Measurements from ENCODE around the gene RALGPS1. TPM values are rescaled to one million over a fixed set of nuclear protein-coding genes. Genes with fewer than 3 reads are reported as not detected.
"Not testable (repeated sequence)": the region's sequence is repeated elsewhere in the genome, so short reads cannot be mapped to it uniquely, and the experiment has no call there.

The RALGPS1 gene
- total RNA-seq, 4 donors from 2014 or later, result 2.2 to 10.3 (median 5.4) TPM

GRCh38 chr9:127014910-127015540 lies 100.4 kb downstream of the RALGPS1 start:
- in situ Hi-C loops (cut with MboI; ENCODE audit: low sequenced_read_pairs in 4 of 4) (no loop called here), intact Hi-C loops (cut with DNase I; ENCODE audit: low total_unique reads) (no loop called here)
- no peaks in the 10 kb centered on the region for H3K9me3 ChIP-seq
- no peaks in the 10 kb centered on the region for H3K36me3 ChIP-seq
- H3K4me1 ChIP-seq, result no peaks in the 10 kb centered on the region
- ATAC-seq (no peak), DNase-seq (no peak)
- no peak overlapping the region for H3K27ac ChIP-seq
- H3K27me3 ChIP-seq, result no peaks in the 10 kb centered on the region
- TF ChIP-seq, protein P1, sequence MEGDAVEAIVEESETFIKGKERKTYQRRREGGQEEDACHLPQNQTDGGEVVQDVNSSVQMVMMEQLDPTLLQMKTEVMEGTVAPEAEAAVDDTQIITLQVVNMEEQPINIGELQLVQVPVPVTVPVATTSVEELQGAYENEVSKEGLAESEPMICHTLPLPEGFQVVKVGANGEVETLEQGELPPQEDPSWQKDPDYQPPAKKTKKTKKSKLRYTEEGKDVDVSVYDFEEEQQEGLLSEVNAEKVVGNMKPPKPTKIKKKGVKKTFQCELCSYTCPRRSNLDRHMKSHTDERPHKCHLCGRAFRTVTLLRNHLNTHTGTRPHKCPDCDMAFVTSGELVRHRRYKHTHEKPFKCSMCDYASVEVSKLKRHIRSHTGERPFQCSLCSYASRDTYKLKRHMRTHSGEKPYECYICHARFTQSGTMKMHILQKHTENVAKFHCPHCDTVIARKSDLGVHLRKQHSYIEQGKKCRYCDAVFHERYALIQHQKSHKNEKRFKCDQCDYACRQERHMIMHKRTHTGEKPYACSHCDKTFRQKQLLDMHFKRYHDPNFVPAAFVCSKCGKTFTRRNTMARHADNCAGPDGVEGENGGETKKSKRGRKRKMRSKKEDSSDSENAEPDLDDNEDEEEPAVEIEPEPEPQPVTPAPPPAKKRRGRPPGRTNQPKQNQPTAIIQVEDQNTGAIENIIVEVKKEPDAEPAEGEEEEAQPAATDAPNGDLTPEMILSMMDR (IDR thresholded peaks at IDR 0.05 in 4 of 5, conservative IDR thresholded peaks at IDR 0.05 in 1 of 5), result no peak
- no peak overlapping the region for H3K4me3 ChIP-seq

- Histone ChIP-seq H3K4me3 (no peak overlapping the region), H3K4me1 (peaks cover under 1 to 3% of the 10 kb centered on the region in 2 donors), H3K27ac (no peak overlapping the region), H3K27me3 (no peaks in the 10 kb centered on the region), H3K36me3 (no peaks in the 10 kb centered on the region), H3K9me3 (no peaks in the 10 kb centered on the region)
- no peak for TF ChIP-seq POLR2A (IDR thresholded peaks at IDR 0.05)
- TF ChIP-seq, protein P1 (IDR thresholded peaks at IDR 0.05 in 4 of 5, conservative IDR thresholded peaks at IDR 0.05 in 1 of 5), result no peak
- DNase-seq (no peak), ATAC-seq (no peak)
- in situ Hi-C loops (cut with MboI; ENCODE audit: low sequenced_read_pairs in 4 of 4) (no loop called here), intact Hi-C loops (cut with DNase I; ENCODE audit: low total_unique reads) (no loop called here)
Measured at GRCh38 chr9:127015921-127016512, 101.4 kb downstream of the RALGPS1 start.

DNA sequence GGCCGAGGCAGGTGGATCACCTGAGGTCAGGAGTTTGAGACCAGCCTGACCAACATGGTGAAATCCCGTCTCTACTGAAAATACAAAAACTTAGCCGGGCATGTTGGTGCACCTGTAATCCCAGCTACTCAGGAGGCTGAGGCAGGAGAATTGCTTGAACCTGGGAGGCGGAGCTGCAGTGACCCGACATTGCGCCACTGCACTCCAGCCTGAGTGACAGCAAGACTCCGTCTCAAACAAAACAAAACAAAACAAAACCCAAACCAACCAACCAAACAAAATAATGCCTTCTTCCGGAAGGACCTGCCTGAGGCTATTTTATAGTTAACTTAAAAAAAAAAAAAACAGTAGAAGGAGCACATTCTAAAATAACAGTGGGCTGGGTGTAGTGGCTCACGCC lies 103.4 kb downstream of the RALGPS1 start:
- H3K27me3 ChIP-seq; H3K9me3 ChIP-seq; H3K4me3 ChIP-seq; intact Hi-C loops (cut with DNase I; ENCODE audit: low total_unique reads); DNase-seq; H3K36me3 ChIP-seq; H3K27ac ChIP-seq; ATAC-seq; in situ Hi-C loops (cut with MboI; ENCODE audit: low sequenced_read_pairs in 4 of 4): not testable (repeated sequence)
- H3K4me1 ChIP-seq, result peaks cover 18 to 22% of the 10 kb centered on the region in 2 donors

- in situ Hi-C loops (cut with MboI; ENCODE audit: low sequenced_read_pairs in 4 of 4), result no loop called here
- no peaks in the 10 kb centered on the region for H3K9me3 ChIP-seq
- no peaks in the 10 kb centered on the region for H3K36me3 ChIP-seq
- intact Hi-C loops (cut with DNase I; ENCODE audit: low total_unique reads), result no loop called here
- H3K27ac ChIP-seq, result no peak overlapping the region
- no peak for ATAC-seq
- no peak for TF ChIP-seq POLR2A (IDR thresholded peaks at IDR 0.05)
- TF ChIP-seq, protein P1 (IDR thresholded peaks at IDR 0.05 in 4 of 5, conservative IDR thresholded peaks at IDR 0.05 in 1 of 5), result no peak
- no peaks in the 10 kb centered on the region for H3K27me3 ChIP-seq
- H3K4me1 ChIP-seq, result peaks cover 26 to 30% of the 10 kb centered on the region in 2 donors
- no peak overlapping the region for H3K4me3 ChIP-seq
- DNase-seq, result no peak
Measured at GRCh38 chr9:127018935-127019334, 104.4 kb downstream of the RALGPS1 start.

- H3K4me1 ChIP-seq, result peaks cover 26 to 41% of the 10 kb centered on the region in 2 donors
- no peaks in the 10 kb centered on the region for H3K27me3 ChIP-seq
- H3K27ac ChIP-seq, result peak overlapping the region; percentile 74 to 81 (median 79)
- no peak overlapping the region for H3K4me3 ChIP-seq
- DNase-seq, result no peak
- H3K9me3 ChIP-seq, result no peaks in the 10 kb centered on the region
- TF ChIP-seq POLR2A (IDR thresholded peaks at IDR 0.05), result no peak
- TF ChIP-seq, protein P1 (IDR thresholded peaks at IDR 0.05 in 4 of 5, conservative IDR thresholded peaks at IDR 0.05 in 1 of 5), result no peak
- in situ Hi-C loops (cut with MboI; ENCODE audit: low sequenced_read_pairs in 4 of 4), result no loop called here
- ATAC-seq, result no peak
- intact Hi-C loops (cut with DNase I; ENCODE audit: low total_unique reads), result loop anchor here (2.0 to 5.0 kb wide), 2 partner anchors 35 to 167 kb away; no protein-coding TSS in a partner anchor
- no peaks in the 10 kb centered on the region for H3K36me3 ChIP-seq
Measured at GRCh38 chr9:127020036-127020801, 105.6 kb downstream of the RALGPS1 start.

Measured in gastrocnemius medialis (tissue), 4 donors.